OCI-LY7 (cell line): ENCODE measurements around the gene OSBPL3.

Experiments used
- EZH2phosphoT487 ChIP-seq: fragments of 200-600 bp; sonication (generic); IDR thresholded peaks from 2 replicates; pipeline ENCODE4 v1.6.1; 2018; ENCODE audit warnings: low read depth, borderline replicate concordance, mild to moderate bottlenecking, mixed run types, antibody characterized with exemption, low read length, moderate library complexity, mixed read lengths
- TF ChIP-seq, protein P1 (sequence below): fragments of 200-600 bp; sonication (generic); conservative IDR thresholded peaks from 2 replicates; pipeline ENCODE4 v1.5.1; 2014; ENCODE audit warnings: mild to moderate bottlenecking, antibody characterized with exemption, low read length, moderate library complexity, mixed read lengths

DNA sequence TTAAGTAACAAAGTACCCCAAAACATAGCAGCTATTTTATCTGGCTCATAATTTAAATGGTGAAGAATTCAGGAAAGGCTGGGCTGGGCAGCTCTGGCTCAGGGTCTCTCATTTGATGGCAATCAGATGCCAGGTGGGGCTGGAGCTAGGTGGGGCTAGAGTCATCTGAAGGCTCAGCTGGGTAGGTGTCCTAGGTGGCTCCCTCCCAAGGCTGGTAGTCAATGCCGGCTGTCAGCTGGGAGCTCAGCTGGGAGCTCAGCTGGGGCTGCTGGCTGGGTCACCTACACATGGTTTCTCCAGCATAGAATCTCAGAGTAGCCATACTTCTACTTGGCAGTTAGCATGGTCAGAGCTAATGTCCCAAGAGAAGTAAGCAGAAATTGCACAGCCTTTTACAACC, 34.1 kb downstream of the OSBPL3 start:
- TF ChIP-seq, protein P1, sequence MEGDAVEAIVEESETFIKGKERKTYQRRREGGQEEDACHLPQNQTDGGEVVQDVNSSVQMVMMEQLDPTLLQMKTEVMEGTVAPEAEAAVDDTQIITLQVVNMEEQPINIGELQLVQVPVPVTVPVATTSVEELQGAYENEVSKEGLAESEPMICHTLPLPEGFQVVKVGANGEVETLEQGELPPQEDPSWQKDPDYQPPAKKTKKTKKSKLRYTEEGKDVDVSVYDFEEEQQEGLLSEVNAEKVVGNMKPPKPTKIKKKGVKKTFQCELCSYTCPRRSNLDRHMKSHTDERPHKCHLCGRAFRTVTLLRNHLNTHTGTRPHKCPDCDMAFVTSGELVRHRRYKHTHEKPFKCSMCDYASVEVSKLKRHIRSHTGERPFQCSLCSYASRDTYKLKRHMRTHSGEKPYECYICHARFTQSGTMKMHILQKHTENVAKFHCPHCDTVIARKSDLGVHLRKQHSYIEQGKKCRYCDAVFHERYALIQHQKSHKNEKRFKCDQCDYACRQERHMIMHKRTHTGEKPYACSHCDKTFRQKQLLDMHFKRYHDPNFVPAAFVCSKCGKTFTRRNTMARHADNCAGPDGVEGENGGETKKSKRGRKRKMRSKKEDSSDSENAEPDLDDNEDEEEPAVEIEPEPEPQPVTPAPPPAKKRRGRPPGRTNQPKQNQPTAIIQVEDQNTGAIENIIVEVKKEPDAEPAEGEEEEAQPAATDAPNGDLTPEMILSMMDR = peak; percentile 29; the same call in 1 of the 2 replicates
- TF ChIP-seq EZH2phosphoT487 = no peak
